Measurements from ENCODE around the gene POFUT2.

DNA sequence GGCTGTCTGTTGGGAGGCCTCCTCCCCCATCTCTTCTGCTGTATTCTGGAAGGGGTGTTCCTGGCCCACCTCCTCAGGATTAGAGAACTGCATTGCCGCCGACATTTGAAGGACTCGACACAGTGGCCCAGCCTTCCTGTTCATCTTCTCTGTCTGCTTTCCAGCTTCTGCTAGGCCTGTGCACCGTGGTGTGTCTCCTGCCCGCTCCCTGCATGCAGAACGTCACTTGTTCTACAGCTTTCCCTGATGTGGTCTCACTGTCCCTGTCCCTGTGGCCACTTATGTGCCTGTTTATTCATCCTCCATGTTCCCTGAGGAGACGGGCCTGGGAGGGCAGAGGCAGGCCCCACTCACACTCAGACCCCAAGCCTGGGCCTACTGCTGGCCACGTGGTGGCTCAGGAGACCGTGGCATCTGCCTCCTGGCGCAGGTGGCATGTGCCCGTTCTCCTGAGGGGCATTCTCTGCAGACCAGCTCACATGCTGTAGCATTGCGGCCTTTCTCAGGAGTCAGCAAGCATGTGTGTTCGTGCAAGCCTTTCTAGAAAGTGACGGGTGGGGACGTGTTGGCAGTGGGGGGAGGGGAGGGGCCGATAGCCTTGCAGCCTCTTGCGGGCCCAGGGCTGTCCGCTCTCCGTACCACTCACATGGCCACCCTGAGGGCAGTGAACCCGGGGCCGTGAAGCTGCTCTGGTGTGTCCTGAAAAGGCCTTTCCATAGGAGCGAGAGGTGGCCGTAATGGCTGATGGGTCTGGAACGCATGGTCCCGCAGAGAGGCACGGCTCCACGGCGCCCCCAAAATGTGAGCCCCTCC is 35.9 kb downstream of the POFUT2 start:
- TF ChIP-seq GATA3 (IDR thresholded peaks at IDR 0.05; ENCODE audit: low read depth, low read length) (no peak), GATA2 (IDR thresholded peaks at IDR 0.05; ENCODE audit: low read depth, low read length) (no peak)
